ENCODE results near the gene OR7G2. TPM values are rescaled to one million over a fixed set of nuclear protein-coding genes. Genes with fewer than 3 reads are reported as not detected.

OR7G2 gene
- polyA plus RNA-seq, 3 donors: not detected

DNA sequence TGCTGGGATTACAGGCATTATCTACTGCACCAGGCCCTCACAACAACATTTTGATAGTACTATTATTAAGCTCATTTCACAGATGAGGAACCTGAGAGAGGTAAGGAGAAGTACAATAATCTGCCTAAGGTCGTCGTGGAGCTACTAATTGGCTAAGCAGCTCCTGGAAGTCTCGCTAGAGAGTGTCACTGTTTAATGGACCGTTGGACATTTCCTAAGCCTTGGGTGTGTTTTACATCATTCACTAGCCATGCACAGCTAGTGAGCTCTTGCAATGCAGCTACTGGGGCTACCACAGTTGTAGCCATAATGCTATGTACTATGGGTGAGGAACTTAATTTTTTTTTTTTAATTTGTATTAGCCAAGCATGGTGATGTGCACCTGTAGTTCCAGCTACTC lies 54.4 kb downstream of the OR7G2 start:
- H3K27me3 Mint-ChIP-seq (ENCODE audit: low read depth in 3 of 3): peaks cover 2 to 3% (median 3%) of the 10 kb centered on the region in 3 donors
- H3K9me3 ChIP-seq (replicated peaks in 1 of 2; ENCODE audit: control insufficient read depth in 1 of 2, insufficient read depth in 1 of 2, low read length in 2 of 2): no peaks in the 10 kb centered on the region
- TF ChIP-seq CTCF (IDR thresholded peaks at IDR 0.05): no peak
- no peaks in the 10 kb centered on the region for H3K79me2 ChIP-seq (ENCODE audit: insufficient read depth, low read length)
- no peak overlapping the region for H3K27ac Mint-ChIP-seq
- H2AFZ ChIP-seq (ENCODE audit: insufficient read depth, low read depth, low read length, poor library complexity, severe bottlenecking): no peak overlapping the region
- H3K9ac ChIP-seq (ENCODE audit: insufficient read depth, low read length, poor library complexity, severe bottlenecking): no peak overlapping the region
- H3K9me3 Mint-ChIP-seq: peaks cover 0 to 7% (median 0%) of the 10 kb centered on the region in 7 donors
- H3K4me1 ChIP-seq (ENCODE audit: control insufficient read depth in 1 of 2, insufficient read depth in 2 of 2, low read length in 2 of 2): no peaks in the 10 kb centered on the region
- intact Hi-C loops (cut with micrococcal nuclease): no loop called here
- DNase-seq: no peak
- 79% methylated on average over 3 of the region's 4 CpGs for WGBS (ENCODE audit: insufficient coverage)
- no peak overlapping the region for H3K4me3 ChIP-seq (replicated peaks in 1 of 3; ENCODE audit: low read depth in 2 of 3, low read length in 3 of 3)
- H3K4me1 Mint-ChIP-seq: no peaks in the 10 kb centered on the region
- no peaks in the 10 kb centered on the region for H3K36me3 Mint-ChIP-seq
- H4K20me1 ChIP-seq (ENCODE audit: insufficient read depth, low read length): no peaks in the 10 kb centered on the region
- H3K27me3 ChIP-seq (ENCODE audit: control insufficient read depth in 2 of 2, insufficient read depth in 2 of 2, low read length in 2 of 2): no peaks in the 10 kb centered on the region
- H3K4me3 Mint-ChIP-seq: no peak overlapping the region
- H3K36me3 ChIP-seq (replicated peaks in 1 of 2; ENCODE audit: control insufficient read depth in 1 of 2, insufficient read depth in 2 of 2, low read length in 2 of 2): no peaks in the 10 kb centered on the region
- H3K27ac ChIP-seq (ENCODE audit: low read depth in 1 of 2, low read length in 2 of 2): no peak overlapping the region
- H3K4me2 ChIP-seq (replicated peaks; ENCODE audit: extremely low read depth, low read length, poor library complexity, severe bottlenecking): no peak overlapping the region

Small RNA genes lying within 50 kb of the gene (small RNA-seq; reads per million reads assigned to genes)
- not detected for gene OR1M4P (ENCODE audit: insufficient read length, low read depth)

Other genes with a start within 250 kb of the OR7G2 start
- not detected for gene MUC16, start 97.1 kb downstream of the OR7G2 start, polyA plus RNA-seq
- gene OR1M1, start 20.4 kb downstream of the OR7G2 start, polyA plus RNA-seq: not detected
- gene OR7G1, start 8.3 kb upstream of the OR7G2 start, polyA plus RNA-seq: not detected
- gene OR7G3, start 19.5 kb upstream of the OR7G2 start, polyA plus RNA-seq: not detected
- 10 to 100 TPM; 17.3 to 25.5 (median 20.7) TPM for gene ZNF317, start 32.9 kb upstream of the OR7G2 start, polyA plus RNA-seq
- under 1 TPM in 1 of 3 donors, not detected in 2; 0.05 TPM for gene OR7D2, start 71.5 kb upstream of the OR7G2 start, polyA plus RNA-seq
- not detected for gene OR7D4, start 112.1 kb upstream of the OR7G2 start, polyA plus RNA-seq
- not detected for gene OR7E24, start 143.5 kb upstream of the OR7G2 start, polyA plus RNA-seq
- gene ZNF699, start 202.4 kb upstream of the OR7G2 start, polyA plus RNA-seq: 10 to 100 TPM in 1 of 3 donors, 1 to 10 TPM in 2; 3.4 to 18.5 (median 5.6) TPM
- 10 to 100 TPM in 1 of 3 donors, 1 to 10 TPM in 2; 9.0 to 16.0 (median 9.1) TPM for gene ZNF559, start 216.7 kb upstream of the OR7G2 start, polyA plus RNA-seq

All from CD14-positive monocyte (primary cell).